ENCODE data around the gene TRPC3.

DNA sequence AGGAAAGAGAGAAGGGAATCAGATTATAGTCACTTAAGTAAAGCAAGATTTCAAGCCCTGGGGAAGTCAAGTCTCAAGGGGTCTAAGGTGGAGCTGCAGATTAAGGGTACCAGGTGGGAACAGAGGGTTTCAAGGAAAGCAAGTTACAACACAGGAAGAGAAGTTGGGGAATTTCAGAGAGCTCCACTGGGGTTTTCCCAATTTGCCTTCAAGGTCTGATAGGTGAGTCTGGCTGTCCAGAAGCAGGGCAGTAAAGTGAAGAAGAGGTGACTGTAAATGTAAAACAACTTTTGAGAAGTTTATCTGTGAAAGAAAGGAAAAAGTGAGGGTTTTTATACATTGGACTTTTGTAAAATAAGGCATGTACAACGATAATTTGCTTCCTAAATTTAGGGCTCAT, 37.1 kb upstream of the TRPC3 start:
- TF ChIP-seq, protein P1, sequence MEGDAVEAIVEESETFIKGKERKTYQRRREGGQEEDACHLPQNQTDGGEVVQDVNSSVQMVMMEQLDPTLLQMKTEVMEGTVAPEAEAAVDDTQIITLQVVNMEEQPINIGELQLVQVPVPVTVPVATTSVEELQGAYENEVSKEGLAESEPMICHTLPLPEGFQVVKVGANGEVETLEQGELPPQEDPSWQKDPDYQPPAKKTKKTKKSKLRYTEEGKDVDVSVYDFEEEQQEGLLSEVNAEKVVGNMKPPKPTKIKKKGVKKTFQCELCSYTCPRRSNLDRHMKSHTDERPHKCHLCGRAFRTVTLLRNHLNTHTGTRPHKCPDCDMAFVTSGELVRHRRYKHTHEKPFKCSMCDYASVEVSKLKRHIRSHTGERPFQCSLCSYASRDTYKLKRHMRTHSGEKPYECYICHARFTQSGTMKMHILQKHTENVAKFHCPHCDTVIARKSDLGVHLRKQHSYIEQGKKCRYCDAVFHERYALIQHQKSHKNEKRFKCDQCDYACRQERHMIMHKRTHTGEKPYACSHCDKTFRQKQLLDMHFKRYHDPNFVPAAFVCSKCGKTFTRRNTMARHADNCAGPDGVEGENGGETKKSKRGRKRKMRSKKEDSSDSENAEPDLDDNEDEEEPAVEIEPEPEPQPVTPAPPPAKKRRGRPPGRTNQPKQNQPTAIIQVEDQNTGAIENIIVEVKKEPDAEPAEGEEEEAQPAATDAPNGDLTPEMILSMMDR (IDR thresholded peaks at IDR 0.05): no peak
- TF ChIP-seq POLR2A (IDR thresholded peaks at IDR 0.05): no peak
